ENCODE results near the gene BBOX1. TPM values are rescaled to one million over a fixed set of nuclear protein-coding genes. Genes with fewer than 3 reads are reported as not detected.

BBOX1 gene
- total RNA-seq, 4 donors from 2014 or later, result not detected

GRCh38 chr11:27116684-27117083, 76.1 kb downstream of the BBOX1 start:
- Histone ChIP-seq H3K9me3 (no peaks in the 10 kb centered on the region), H3K27me3 (no peaks in the 10 kb centered on the region), H3K4me1 (no peaks in the 10 kb centered on the region), H3K27ac (no peak overlapping the region), H3K36me3 (no peaks in the 10 kb centered on the region), H3K4me3 (no peak overlapping the region)
- intact Hi-C loops (cut with DNase I; ENCODE audit: low total_unique reads), result no loop called here
- TF ChIP-seq, protein P1, sequence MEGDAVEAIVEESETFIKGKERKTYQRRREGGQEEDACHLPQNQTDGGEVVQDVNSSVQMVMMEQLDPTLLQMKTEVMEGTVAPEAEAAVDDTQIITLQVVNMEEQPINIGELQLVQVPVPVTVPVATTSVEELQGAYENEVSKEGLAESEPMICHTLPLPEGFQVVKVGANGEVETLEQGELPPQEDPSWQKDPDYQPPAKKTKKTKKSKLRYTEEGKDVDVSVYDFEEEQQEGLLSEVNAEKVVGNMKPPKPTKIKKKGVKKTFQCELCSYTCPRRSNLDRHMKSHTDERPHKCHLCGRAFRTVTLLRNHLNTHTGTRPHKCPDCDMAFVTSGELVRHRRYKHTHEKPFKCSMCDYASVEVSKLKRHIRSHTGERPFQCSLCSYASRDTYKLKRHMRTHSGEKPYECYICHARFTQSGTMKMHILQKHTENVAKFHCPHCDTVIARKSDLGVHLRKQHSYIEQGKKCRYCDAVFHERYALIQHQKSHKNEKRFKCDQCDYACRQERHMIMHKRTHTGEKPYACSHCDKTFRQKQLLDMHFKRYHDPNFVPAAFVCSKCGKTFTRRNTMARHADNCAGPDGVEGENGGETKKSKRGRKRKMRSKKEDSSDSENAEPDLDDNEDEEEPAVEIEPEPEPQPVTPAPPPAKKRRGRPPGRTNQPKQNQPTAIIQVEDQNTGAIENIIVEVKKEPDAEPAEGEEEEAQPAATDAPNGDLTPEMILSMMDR (IDR thresholded peaks at IDR 0.05), result no peak
- no peak for TF ChIP-seq EP300 (IDR thresholded peaks at IDR 0.05; ENCODE audit: low read depth)
- TF ChIP-seq POLR2AphosphoS5 (IDR thresholded peaks at IDR 0.05), result no peak
- TF ChIP-seq POLR2A (IDR thresholded peaks at IDR 0.05), result no peak
- in situ Hi-C loops (cut with MboI; ENCODE audit: low pct_ligation_motif_present in 1 of 4, low pct_unique_long_range_greater_than_20kb in 1 of 4, low sequenced_read_pairs in 3 of 4), result no loop called here
- no peak for DNase-seq
- WGBS, 2 donors (ENCODE audit: low coverage in 1 of 2), result 35 to 38% methylated on average over 1 of the region's 1 CpG

GRCh38 chr11:27118371-27118770, 77.8 kb downstream of the BBOX1 start:
- whole genome bisulfite sequencing, 2 donors (ENCODE audit: low coverage in 1 of 2), result 80 to 96% methylated on average over 2 of the region's 2 CpGs
- Histone ChIP-seq H3K27ac (no peak overlapping the region), H3K27me3 (no peaks in the 10 kb centered on the region), H3K4me3 (no peak overlapping the region), H3K9me3 (no peaks in the 10 kb centered on the region), H3K4me1 (no peaks in the 10 kb centered on the region), H3K36me3 (no peaks in the 10 kb centered on the region)
- intact Hi-C loops (cut with DNase I; ENCODE audit: low total_unique reads) (no loop called here), in situ Hi-C loops (cut with MboI; ENCODE audit: low pct_ligation_motif_present in 1 of 4, low pct_unique_long_range_greater_than_20kb in 1 of 4, low sequenced_read_pairs in 3 of 4) (no loop called here)
- DNase-seq, result no peak
- TF ChIP-seq, protein P1 (IDR thresholded peaks at IDR 0.05), result no peak
- TF ChIP-seq POLR2AphosphoS5 (IDR thresholded peaks at IDR 0.05) (no peak), EP300 (IDR thresholded peaks at IDR 0.05; ENCODE audit: low read depth) (no peak), POLR2A (IDR thresholded peaks at IDR 0.05) (no peak)

- no peak overlapping the region for H3K4me3 ChIP-seq
- no peak overlapping the region for H3K27ac ChIP-seq
- H3K9me3 ChIP-seq, result no peaks in the 10 kb centered on the region
- in situ Hi-C loops (cut with MboI; ENCODE audit: low pct_ligation_motif_present in 1 of 4, low pct_unique_long_range_greater_than_20kb in 1 of 4, low sequenced_read_pairs in 3 of 4), result no loop called here
- 73 to 78% methylated on average over 3 of the region's 3 CpGs for WGBS, 2 donors (ENCODE audit: low coverage in 1 of 2)
- H3K27me3 ChIP-seq, result no peaks in the 10 kb centered on the region
- intact Hi-C loops (cut with DNase I; ENCODE audit: low total_unique reads), result no loop called here
- DNase-seq, result no peak
- H3K4me1 ChIP-seq, result no peaks in the 10 kb centered on the region
- H3K36me3 ChIP-seq, result no peaks in the 10 kb centered on the region
- TF ChIP-seq EP300 (IDR thresholded peaks at IDR 0.05; ENCODE audit: low read depth) (no peak), POLR2A (IDR thresholded peaks at IDR 0.05) (no peak), POLR2AphosphoS5 (IDR thresholded peaks at IDR 0.05) (no peak)
- TF ChIP-seq, protein P1 (IDR thresholded peaks at IDR 0.05), result no peak
Measured at GRCh38 chr11:27118949-27119348, 78.3 kb downstream of the BBOX1 start.

- in situ Hi-C loops (cut with MboI; ENCODE audit: low pct_ligation_motif_present in 1 of 4, low pct_unique_long_range_greater_than_20kb in 1 of 4, low sequenced_read_pairs in 3 of 4), result no loop called here
- no peak overlapping the region for H3K4me3 ChIP-seq
- no peaks in the 10 kb centered on the region for H3K9me3 ChIP-seq
- no peaks in the 10 kb centered on the region for H3K27me3 ChIP-seq
- TF ChIP-seq EP300 (IDR thresholded peaks at IDR 0.05; ENCODE audit: low read depth), result no peak
- no peak for TF ChIP-seq POLR2A (IDR thresholded peaks at IDR 0.05)
- TF ChIP-seq, protein P1 (IDR thresholded peaks at IDR 0.05), result no peak
- TF ChIP-seq POLR2AphosphoS5 (IDR thresholded peaks at IDR 0.05), result no peak
- DNase-seq, result no peak
- no peak overlapping the region for H3K27ac ChIP-seq
- H3K4me1 ChIP-seq, result no peaks in the 10 kb centered on the region
- no peaks in the 10 kb centered on the region for H3K36me3 ChIP-seq
- intact Hi-C loops (cut with DNase I; ENCODE audit: low total_unique reads), result no loop called here
Measured at GRCh38 chr11:27119396-27119795, 78.8 kb downstream of the BBOX1 start.

Data from transverse colon (tissue), 4 donors.